AG09309 (cell line): ENCODE measurements around the gene SCARF2.

Experiments
- DNase-seq: peaks from one replicate; pipeline ENCODE4 v3.0.0-alpha.2; 2010; ENCODE audit warnings: low read depth
- H3K4me3 ChIP-seq: 2 replicates; pipeline ENCODE4 v1.5.1; 2011; ENCODE audit warnings: mild to moderate bottlenecking, low read depth, low read length, moderate library complexity; ENCODE audit not compliant: control insufficient read depth
- CTCF ChIP-seq: IDR thresholded peaks from 2 replicates; pipeline ENCODE4 v1.5.1; 2011; ENCODE audit warnings: mild to moderate bottlenecking, low read depth, low read length, inconsistent platforms; ENCODE audit not compliant: insufficient read depth, control insufficient read depth; ENCODE audit errors: missing control alignments

Gene SCARF2

GRCh38 chr22:20433191-20433590 lies 4.4 kb downstream of the SCARF2 start:
- no peak for TF ChIP-seq CTCF
- DNase-seq, result no peak
- H3K4me3 ChIP-seq, result no peak overlapping the region

- H3K4me3 ChIP-seq, result no peak overlapping the region
- DNase-seq, result no peak
- TF ChIP-seq CTCF, result no peak
Observed at GRCh38 chr22:20432244-20432686, 5.4 kb downstream of the SCARF2 start.

- no peak for DNase-seq
- TF ChIP-seq CTCF, result no peak
- no peak overlapping the region for H3K4me3 ChIP-seq
Observed at GRCh38 chr22:20431511-20432192, 6.0 kb downstream of the SCARF2 start.

GRCh38 chr22:20430720-20431510 lies 6.7 kb downstream of the SCARF2 start:
- TF ChIP-seq CTCF, result no peak
- DNase-seq, result no peak
- H3K4me3 ChIP-seq, result no peak overlapping the region

- DNase-seq, result no peak
- no peak for TF ChIP-seq CTCF
- H3K4me3 ChIP-seq, result no peak overlapping the region
Observed at GRCh38 chr22:20430101-20430719, 7.4 kb downstream of the SCARF2 start.

GRCh38 chr22:20429254-20430100 lies 8.1 kb downstream of the SCARF2 start:
- TF ChIP-seq CTCF, result no peak
- no peak for DNase-seq
- no peak overlapping the region for H3K4me3 ChIP-seq
